ENCODE data around the gene CHRM4.

Gene CHRM4

GRCh38 chr11:46408407-46408986, 16.9 kb upstream of the CHRM4 start:
- no peak overlapping the region for H3K4me3 ChIP-seq (ENCODE audit: low read depth, low read length)
- no peak for DNase-seq (ENCODE audit: low read depth, low spot score)
- in situ Hi-C loops (cut with HindIII; ENCODE audit: low sequenced_read_pairs): no loop called here
- no peak for TF ChIP-seq CTCF (IDR thresholded peaks at IDR 0.05; ENCODE audit: low read depth, low read length)

- in situ Hi-C loops (cut with HindIII; ENCODE audit: low sequenced_read_pairs): no loop called here
- no peak overlapping the region for H3K4me3 ChIP-seq (ENCODE audit: low read depth, low read length)
- TF ChIP-seq CTCF (IDR thresholded peaks at IDR 0.05; ENCODE audit: low read depth, low read length): no peak
- DNase-seq (ENCODE audit: low read depth, low spot score): no peak
Observed at GRCh38 chr11:46407635-46408034, 16.1 kb upstream of the CHRM4 start.

GRCh38 chr11:46404476-46405017, 13.0 kb upstream of the CHRM4 start:
- no peak overlapping the region for H3K4me3 ChIP-seq (ENCODE audit: low read depth, low read length)
- DNase-seq (ENCODE audit: low read depth, low spot score): no peak
- TF ChIP-seq CTCF (IDR thresholded peaks at IDR 0.05; ENCODE audit: low read depth, low read length): no peak
- in situ Hi-C loops (cut with HindIII; ENCODE audit: low sequenced_read_pairs): no loop called here

GRCh38 chr11:46402957-46403902, 11.7 kb upstream of the CHRM4 start:
- in situ Hi-C loops (cut with HindIII; ENCODE audit: low sequenced_read_pairs): no loop called here

GRCh38 chr11:46397526-46397925, 6.0 kb upstream of the CHRM4 start:
- in situ Hi-C loops (cut with HindIII; ENCODE audit: low sequenced_read_pairs): no loop called here
- TF ChIP-seq CTCF (IDR thresholded peaks at IDR 0.05; ENCODE audit: low read depth, low read length): no peak
- DNase-seq (ENCODE audit: low read depth, low spot score): no peak
- no peak overlapping the region for H3K4me3 ChIP-seq (ENCODE audit: low read depth, low read length)

More at GRCh38 chr11:46402957-46403902, 11.7 kb upstream of the CHRM4 start:
- no peak for DNase-seq (ENCODE audit: low read depth, low spot score)
- H3K4me3 ChIP-seq (ENCODE audit: low read depth, low read length): no peak overlapping the region
- TF ChIP-seq CTCF (IDR thresholded peaks at IDR 0.05; ENCODE audit: low read depth, low read length): no peak

- in situ Hi-C loops (cut with HindIII; ENCODE audit: low sequenced_read_pairs): no loop called here
- H3K4me3 ChIP-seq (ENCODE audit: low read depth, low read length): no peak overlapping the region
- no peak for DNase-seq (ENCODE audit: low read depth, low spot score)
- TF ChIP-seq CTCF (IDR thresholded peaks at IDR 0.05; ENCODE audit: low read depth, low read length): no peak
Observed at GRCh38 chr11:46393759-46394158, 2.2 kb upstream of the CHRM4 start.

All from astrocyte of the spinal cord (primary cell).